Measurements from ENCODE around the gene RIT2. TPM values are rescaled to one million over a fixed set of nuclear protein-coding genes. Genes with fewer than 3 reads are reported as not detected.

RIT2 gene
- total RNA-seq (2021) (0.64 to 1.5 TPM (median 1.4 TPM) in 3 replicates), Bru-seq, nascent RNA (percentile 20 among the genes with signal in this experiment)
- long read RNA-seq, experiment 1, partial matches to known transcripts = 1 of 7 reads
- long read RNA-seq, experiment 1, other reads (novel, unspliced or antisense) = 6 of 7 reads
- long read RNA-seq, experiment 2, partial matches to known transcripts = 2 of 3 reads
- long read RNA-seq, experiment 2, other reads (novel, unspliced or antisense) = 1 of 3 reads
- long read RNA-seq, experiment 3 = 0 reads

DNA sequence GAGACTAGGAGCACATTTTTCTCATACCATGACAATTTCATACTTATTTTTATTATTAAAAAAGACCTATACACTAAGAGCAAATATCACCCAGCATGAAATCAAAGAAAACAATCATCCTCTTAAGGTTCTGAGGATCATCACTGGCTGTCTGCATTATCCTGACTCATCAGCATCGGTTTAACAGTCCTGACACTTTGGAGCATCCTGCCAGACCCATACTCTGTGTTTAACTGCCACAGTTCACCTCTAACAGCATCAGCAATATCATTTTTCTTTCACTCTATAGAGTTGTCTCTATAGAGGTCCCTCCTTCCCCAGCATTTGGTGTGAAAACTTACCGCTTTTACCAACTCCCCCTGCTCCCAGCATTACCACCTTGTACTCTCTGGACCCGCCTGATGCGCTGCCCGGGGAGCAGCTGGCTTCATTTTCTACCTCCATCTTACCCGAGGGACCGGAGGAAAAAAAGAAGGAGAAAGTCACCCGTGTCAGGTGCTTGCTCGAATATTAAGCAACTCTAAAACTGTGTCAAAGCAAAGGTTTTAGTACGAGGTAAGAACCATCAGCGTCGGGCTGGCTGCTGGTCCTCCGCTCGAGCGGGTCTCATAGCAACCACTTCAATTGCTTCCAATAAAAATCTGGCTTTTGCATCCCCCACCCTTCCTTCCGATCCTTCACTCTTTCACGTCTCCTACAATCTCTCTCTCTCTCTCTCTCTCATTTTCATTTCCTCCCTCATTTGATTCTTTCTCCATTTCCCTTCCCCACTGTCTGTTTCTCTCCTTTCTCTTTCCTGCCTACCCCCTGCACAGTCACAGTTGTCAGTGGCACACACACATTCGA lies at the start of gene RIT2:
RIT2 (minus strand) TSS at position 610 of the 846 bp plus-strand sequence.
- H3K9me3 Mint-ChIP-seq = 0 out of 2 replicates have a peak, but pooled peaks cover 3% of the 10 kb centered on the region
- no peak for TF ChIP-seq RORB (CRISPR knock-in tag; IDR thresholded peaks at IDR 0.05)
- TF ChIP-seq, protein P1, sequence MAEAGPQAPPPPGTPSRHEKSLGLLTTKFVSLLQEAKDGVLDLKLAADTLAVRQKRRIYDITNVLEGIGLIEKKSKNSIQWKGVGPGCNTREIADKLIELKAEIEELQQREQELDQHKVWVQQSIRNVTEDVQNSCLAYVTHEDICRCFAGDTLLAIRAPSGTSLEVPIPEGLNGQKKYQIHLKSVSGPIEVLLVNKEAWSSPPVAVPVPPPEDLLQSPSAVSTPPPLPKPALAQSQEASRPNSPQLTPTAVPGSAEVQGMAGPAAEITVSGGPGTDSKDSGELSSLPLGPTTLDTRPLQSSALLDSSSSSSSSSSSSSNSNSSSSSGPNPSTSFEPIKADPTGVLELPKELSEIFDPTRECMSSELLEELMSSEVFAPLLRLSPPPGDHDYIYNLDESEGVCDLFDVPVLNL (CRISPR knock-in tag; IDR thresholded peaks at IDR 0.05; ENCODE audit: borderline replicate concordance, low read depth) = no peak
- TF ChIP-seq CREM (CRISPR knock-in tag; IDR thresholded peaks at IDR 0.05) = no peak
- H3K4me3 Mint-ChIP-seq = no peak within 1 kb of the TSS
- ChIA-PET POLR2A (no interaction called here), CTCF (no interaction called here)
- ATAC-seq (peak; percentile 36), DNase-seq (ENCODE audit: low spot score) (no peak)
- peaks cover 6% of the 10 kb centered on the region; the same call in 1 of the 2 replicates for H3K4me1 Mint-ChIP-seq
- no peaks in the 10 kb centered on the region for H3K27me3 Mint-ChIP-seq (ENCODE audit: low read depth)
- no peak within 1 kb of the TSS for H3K27ac Mint-ChIP-seq
- no peaks in the 10 kb centered on the region for H3K36me3 Mint-ChIP-seq

DNA sequence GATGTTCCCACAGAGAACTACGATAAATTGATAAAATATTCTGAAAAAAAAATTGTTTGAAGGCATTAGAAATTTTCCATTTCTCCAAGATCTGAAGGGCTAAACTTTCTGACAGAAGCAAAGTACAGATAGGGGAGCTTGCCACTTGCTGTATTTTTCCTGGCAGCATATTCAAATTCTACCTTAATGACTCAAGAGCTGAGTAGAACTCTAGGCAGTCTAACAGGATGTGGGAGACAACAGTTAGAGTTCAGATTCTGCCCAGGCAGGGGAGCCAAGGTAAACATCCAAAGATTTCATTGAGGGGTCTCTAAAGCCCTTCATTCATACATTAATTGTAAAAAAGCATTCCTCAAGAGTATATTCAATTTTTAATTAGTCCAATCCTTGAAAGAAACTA lies 46.0 kb upstream of the RIT2 start:
- Mint-ChIP-seq H3K4me1 (peaks cover 28% of the 10 kb centered on the region), H3K36me3 (peaks cover 49% of the 10 kb centered on the region), H3K4me3 (no peak overlapping the region), H3K27ac (no peak overlapping the region), H3K27me3 (ENCODE audit: low read depth) (peaks cover 3% of the 10 kb centered on the region; the same call in 1 of the 2 replicates), H3K9me3 (peaks cover 46% of the 10 kb centered on the region)
- ChIA-PET POLR2A (no interaction called here), CTCF (interaction anchor here (0.9 kb wide), 1 partner anchor 9 kb away, joined by 3 read pairs; no protein-coding TSS in a partner anchor)
- no peak for ATAC-seq
- no peak for DNase-seq (ENCODE audit: low spot score)
- TF ChIP-seq, protein P2, sequence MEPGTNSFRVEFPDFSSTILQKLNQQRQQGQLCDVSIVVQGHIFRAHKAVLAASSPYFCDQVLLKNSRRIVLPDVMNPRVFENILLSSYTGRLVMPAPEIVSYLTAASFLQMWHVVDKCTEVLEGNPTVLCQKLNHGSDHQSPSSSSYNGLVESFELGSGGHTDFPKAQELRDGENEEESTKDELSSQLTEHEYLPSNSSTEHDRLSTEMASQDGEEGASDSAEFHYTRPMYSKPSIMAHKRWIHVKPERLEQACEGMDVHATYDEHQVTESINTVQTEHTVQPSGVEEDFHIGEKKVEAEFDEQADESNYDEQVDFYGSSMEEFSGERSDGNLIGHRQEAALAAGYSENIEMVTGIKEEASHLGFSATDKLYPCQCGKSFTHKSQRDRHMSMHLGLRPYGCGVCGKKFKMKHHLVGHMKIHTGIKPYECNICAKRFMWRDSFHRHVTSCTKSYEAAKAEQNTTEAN (CRISPR knock-in tag; IDR thresholded peaks at IDR 0.05) = no peak
- TF ChIP-seq ESRRA (CRISPR knock-in tag; IDR thresholded peaks at IDR 0.05; ENCODE audit: borderline replicate concordance) = no peak
- no peak for TF ChIP-seq ZNF396 (CRISPR knock-in tag; IDR thresholded peaks at IDR 0.05; ENCODE audit: borderline replicate concordance)
- TF ChIP-seq, protein P3, sequence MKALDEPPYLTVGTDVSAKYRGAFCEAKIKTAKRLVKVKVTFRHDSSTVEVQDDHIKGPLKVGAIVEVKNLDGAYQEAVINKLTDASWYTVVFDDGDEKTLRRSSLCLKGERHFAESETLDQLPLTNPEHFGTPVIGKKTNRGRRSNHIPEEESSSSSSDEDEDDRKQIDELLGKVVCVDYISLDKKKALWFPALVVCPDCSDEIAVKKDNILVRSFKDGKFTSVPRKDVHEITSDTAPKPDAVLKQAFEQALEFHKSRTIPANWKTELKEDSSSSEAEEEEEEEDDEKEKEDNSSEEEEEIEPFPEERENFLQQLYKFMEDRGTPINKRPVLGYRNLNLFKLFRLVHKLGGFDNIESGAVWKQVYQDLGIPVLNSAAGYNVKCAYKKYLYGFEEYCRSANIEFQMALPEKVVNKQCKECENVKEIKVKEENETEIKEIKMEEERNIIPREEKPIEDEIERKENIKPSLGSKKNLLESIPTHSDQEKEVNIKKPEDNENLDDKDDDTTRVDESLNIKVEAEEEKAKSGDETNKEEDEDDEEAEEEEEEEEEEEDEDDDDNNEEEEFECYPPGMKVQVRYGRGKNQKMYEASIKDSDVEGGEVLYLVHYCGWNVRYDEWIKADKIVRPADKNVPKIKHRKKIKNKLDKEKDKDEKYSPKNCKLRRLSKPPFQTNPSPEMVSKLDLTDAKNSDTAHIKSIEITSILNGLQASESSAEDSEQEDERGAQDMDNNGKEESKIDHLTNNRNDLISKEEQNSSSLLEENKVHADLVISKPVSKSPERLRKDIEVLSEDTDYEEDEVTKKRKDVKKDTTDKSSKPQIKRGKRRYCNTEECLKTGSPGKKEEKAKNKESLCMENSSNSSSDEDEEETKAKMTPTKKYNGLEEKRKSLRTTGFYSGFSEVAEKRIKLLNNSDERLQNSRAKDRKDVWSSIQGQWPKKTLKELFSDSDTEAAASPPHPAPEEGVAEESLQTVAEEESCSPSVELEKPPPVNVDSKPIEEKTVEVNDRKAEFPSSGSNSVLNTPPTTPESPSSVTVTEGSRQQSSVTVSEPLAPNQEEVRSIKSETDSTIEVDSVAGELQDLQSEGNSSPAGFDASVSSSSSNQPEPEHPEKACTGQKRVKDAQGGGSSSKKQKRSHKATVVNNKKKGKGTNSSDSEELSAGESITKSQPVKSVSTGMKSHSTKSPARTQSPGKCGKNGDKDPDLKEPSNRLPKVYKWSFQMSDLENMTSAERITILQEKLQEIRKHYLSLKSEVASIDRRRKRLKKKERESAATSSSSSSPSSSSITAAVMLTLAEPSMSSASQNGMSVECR (CRISPR knock-in tag; IDR thresholded peaks at IDR 0.05; ENCODE audit: borderline replicate concordance) = no peak
- TF ChIP-seq ZBTB21 (CRISPR knock-in tag; IDR thresholded peaks at IDR 0.05; ENCODE audit: borderline replicate concordance) = no peak
- no peak for TF ChIP-seq NFATC4 (CRISPR knock-in tag; IDR thresholded peaks at IDR 0.05)
- no peak for TF ChIP-seq MYBL2 (CRISPR knock-in tag; IDR thresholded peaks at IDR 0.05)
- no peak for TF ChIP-seq JUN (CRISPR knock-in tag; IDR thresholded peaks at IDR 0.05)
- no peak for TF ChIP-seq CREB1 (CRISPR knock-in tag; IDR thresholded peaks at IDR 0.05)

DNA sequence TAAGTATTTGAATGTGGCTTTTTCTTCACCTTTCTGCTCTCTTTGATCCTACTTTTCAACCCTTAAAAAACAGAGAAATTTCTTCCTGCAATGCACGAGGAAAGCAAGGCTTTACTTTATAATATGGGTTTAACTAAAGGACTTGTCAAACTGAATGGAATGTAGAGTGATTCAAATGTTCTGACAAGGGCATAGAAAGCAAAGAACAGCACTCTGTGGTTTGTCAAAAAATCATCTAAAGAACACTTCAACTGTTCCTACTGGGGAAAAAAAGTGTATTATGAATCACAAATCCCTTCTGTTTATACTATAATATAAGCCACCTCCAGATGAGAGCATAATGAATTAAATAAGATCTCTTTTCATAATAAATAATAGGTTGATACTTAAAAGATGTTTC lies 45.0 kb upstream of the RIT2 start:
- no peak for ATAC-seq
- H3K36me3 Mint-ChIP-seq = peaks cover 39% of the 10 kb centered on the region
- peaks cover 3% of the 10 kb centered on the region; the same call in 1 of the 2 replicates for H3K27me3 Mint-ChIP-seq (ENCODE audit: low read depth)
- CTCF ChIA-PET = no interaction called here
- DNase-seq (ENCODE audit: low spot score) = no peak
- no peak overlapping the region for H3K27ac Mint-ChIP-seq
- peaks cover 28% of the 10 kb centered on the region for H3K4me1 Mint-ChIP-seq
- H3K4me3 Mint-ChIP-seq = no peak overlapping the region
- peaks cover 36% of the 10 kb centered on the region for H3K9me3 Mint-ChIP-seq
- POLR2A ChIA-PET = no interaction called here
- TF ChIP-seq CREM (CRISPR knock-in tag; IDR thresholded peaks at IDR 0.05) (no peak), ZNF263 (CRISPR knock-in tag; IDR thresholded peaks at IDR 0.05; ENCODE audit: low read depth) (no peak), FOXJ3 (CRISPR knock-in tag; IDR thresholded peaks at IDR 0.05; ENCODE audit: borderline replicate concordance) (no peak), IRF2 (CRISPR knock-in tag; IDR thresholded peaks at IDR 0.05; ENCODE audit: borderline replicate concordance, low read depth) (no peak), EMX1 (CRISPR knock-in tag; IDR thresholded peaks at IDR 0.05) (no peak), SMAD4 (CRISPR knock-in tag; IDR thresholded peaks at IDR 0.05) (no peak), TEAD1 (CRISPR knock-in tag; IDR thresholded peaks at IDR 0.05) (no peak)
- TF ChIP-seq, protein P4, sequence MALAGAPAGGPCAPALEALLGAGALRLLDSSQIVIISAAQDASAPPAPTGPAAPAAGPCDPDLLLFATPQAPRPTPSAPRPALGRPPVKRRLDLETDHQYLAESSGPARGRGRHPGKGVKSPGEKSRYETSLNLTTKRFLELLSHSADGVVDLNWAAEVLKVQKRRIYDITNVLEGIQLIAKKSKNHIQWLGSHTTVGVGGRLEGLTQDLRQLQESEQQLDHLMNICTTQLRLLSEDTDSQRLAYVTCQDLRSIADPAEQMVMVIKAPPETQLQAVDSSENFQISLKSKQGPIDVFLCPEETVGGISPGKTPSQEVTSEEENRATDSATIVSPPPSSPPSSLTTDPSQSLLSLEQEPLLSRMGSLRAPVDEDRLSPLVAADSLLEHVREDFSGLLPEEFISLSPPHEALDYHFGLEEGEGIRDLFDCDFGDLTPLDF (CRISPR knock-in tag; IDR thresholded peaks at IDR 0.05) = no peak
- TF ChIP-seq, protein P5, sequence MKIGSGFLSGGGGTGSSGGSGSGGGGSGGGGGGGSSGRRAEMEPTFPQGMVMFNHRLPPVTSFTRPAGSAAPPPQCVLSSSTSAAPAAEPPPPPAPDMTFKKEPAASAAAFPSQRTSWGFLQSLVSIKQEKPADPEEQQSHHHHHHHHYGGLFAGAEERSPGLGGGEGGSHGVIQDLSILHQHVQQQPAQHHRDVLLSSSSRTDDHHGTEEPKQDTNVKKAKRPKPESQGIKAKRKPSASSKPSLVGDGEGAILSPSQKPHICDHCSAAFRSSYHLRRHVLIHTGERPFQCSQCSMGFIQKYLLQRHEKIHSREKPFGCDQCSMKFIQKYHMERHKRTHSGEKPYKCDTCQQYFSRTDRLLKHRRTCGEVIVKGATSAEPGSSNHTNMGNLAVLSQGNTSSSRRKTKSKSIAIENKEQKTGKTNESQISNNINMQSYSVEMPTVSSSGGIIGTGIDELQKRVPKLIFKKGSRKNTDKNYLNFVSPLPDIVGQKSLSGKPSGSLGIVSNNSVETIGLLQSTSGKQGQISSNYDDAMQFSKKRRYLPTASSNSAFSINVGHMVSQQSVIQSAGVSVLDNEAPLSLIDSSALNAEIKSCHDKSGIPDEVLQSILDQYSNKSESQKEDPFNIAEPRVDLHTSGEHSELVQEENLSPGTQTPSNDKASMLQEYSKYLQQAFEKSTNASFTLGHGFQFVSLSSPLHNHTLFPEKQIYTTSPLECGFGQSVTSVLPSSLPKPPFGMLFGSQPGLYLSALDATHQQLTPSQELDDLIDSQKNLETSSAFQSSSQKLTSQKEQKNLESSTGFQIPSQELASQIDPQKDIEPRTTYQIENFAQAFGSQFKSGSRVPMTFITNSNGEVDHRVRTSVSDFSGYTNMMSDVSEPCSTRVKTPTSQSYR (CRISPR knock-in tag; IDR thresholded peaks at IDR 0.05) = no peak

Data from WTC11 (cell line).